Measurements from ENCODE around the gene ORM1. TPM values are rescaled to one million over a fixed set of nuclear protein-coding genes. Genes with fewer than 3 reads are reported as not detected.

The ORM1 gene
- total RNA-seq, 2 donors from 2014 or later: 43.8 TPM; not detected in 1

GRCh38 chr9:114312513-114312875, 10.4 kb upstream of the ORM1 start:
- ATAC-seq (no peak), DNase-seq (peak in 3 of 4 donors; percentile 1 to 3 (median 3))
- no peak overlapping the region for H3K27ac ChIP-seq
- H3K4me3 ChIP-seq: no peak overlapping the region
- no peaks in the 10 kb centered on the region for H3K9me3 ChIP-seq
- H3K4me1 ChIP-seq: peaks cover 12% of the 10 kb centered on the region
- no peaks in the 10 kb centered on the region for H3K36me3 ChIP-seq (replicated peaks in 1 of 2; ENCODE audit: insufficient read depth in 1 of 2, low read depth in 2 of 2)
- WGBS, 2 donors: 69 to 84% methylated on average over 8 of the region's 8 CpGs
- intact Hi-C loops (cut with DNase I): no loop called here
- TF ChIP-seq CTCF (IDR thresholded peaks at IDR 0.05) (no peak), POLR2A (IDR thresholded peaks at IDR 0.05) (no peak)
- no peaks in the 10 kb centered on the region for H3K27me3 ChIP-seq

- WGBS, 2 donors: 86 to 91% methylated on average over 8 of the region's 8 CpGs
- ATAC-seq: no peak
- Histone ChIP-seq H3K4me3 (no peak overlapping the region), H3K27ac (no peak overlapping the region), H3K36me3 (replicated peaks in 1 of 2; ENCODE audit: insufficient read depth in 1 of 2, low read depth in 2 of 2) (no peaks in the 10 kb centered on the region), H3K9me3 (no peaks in the 10 kb centered on the region), H3K27me3 (no peaks in the 10 kb centered on the region), H3K4me1 (peaks cover 12% of the 10 kb centered on the region)
- intact Hi-C loops (cut with DNase I): no loop called here
- no peak for TF ChIP-seq POLR2A (IDR thresholded peaks at IDR 0.05)
- TF ChIP-seq CTCF (IDR thresholded peaks at IDR 0.05): no peak
- peak in 1 of 4 donors; percentile 0 for DNase-seq
Measured at GRCh38 chr9:114313186-114313585, 9.7 kb upstream of the ORM1 start.

GRCh38 chr9:114314256-114314867, 8.5 kb upstream of the ORM1 start:
- Histone ChIP-seq H3K9me3 (no peaks in the 10 kb centered on the region), H3K4me1 (peaks cover 12% of the 10 kb centered on the region), H3K4me3 (no peak overlapping the region), H3K27ac (peak overlapping the region in 3 of 4 donors; percentile 34 to 54 (median 45)), H3K36me3 (replicated peaks in 1 of 2; ENCODE audit: insufficient read depth in 1 of 2, low read depth in 2 of 2) (no peaks in the 10 kb centered on the region), H3K27me3 (no peaks in the 10 kb centered on the region)
- no peak for TF ChIP-seq POLR2A (IDR thresholded peaks at IDR 0.05)
- ATAC-seq: peak; percentile 12
- WGBS, 2 donors: 79 to 81% methylated on average over 7 of the region's 7 CpGs
- peak in 3 of 4 donors; percentile 0 to 4 (median 1) for DNase-seq
- intact Hi-C loops (cut with DNase I): no loop called here

- WGBS, 2 donors: 70 to 74% methylated on average over 8 of the region's 8 CpGs
- intact Hi-C loops (cut with DNase I): no loop called here
- Histone ChIP-seq H3K9me3 (no peaks in the 10 kb centered on the region), H3K4me3 (no peak overlapping the region), H3K27ac (peak overlapping the region in 3 of 4 donors; percentile 34 to 54 (median 45)), H3K4me1 (peaks cover 12% of the 10 kb centered on the region), H3K36me3 (replicated peaks in 1 of 2; ENCODE audit: insufficient read depth in 1 of 2, low read depth in 2 of 2) (no peaks in the 10 kb centered on the region), H3K27me3 (no peaks in the 10 kb centered on the region)
- peak; percentile 32 to 71 (median 56) for DNase-seq
- no peak for TF ChIP-seq CTCF (IDR thresholded peaks at IDR 0.05)
- TF ChIP-seq POLR2A (IDR thresholded peaks at IDR 0.05): no peak
- peak; percentile 84 for ATAC-seq
Measured at GRCh38 chr9:114314881-114315722, 7.8 kb upstream of the ORM1 start.

- intact Hi-C loops (cut with DNase I): no loop called here
- no peaks in the 10 kb centered on the region for H3K9me3 ChIP-seq
- no peak for TF ChIP-seq POLR2A (IDR thresholded peaks at IDR 0.05)
Measured at GRCh38 chr9:114315723-114316363, 7.1 kb upstream of the ORM1 start.

More at GRCh38 chr9:114315723-114316363, 7.1 kb upstream of the ORM1 start:
- Histone ChIP-seq H3K4me3 (no peak overlapping the region), H3K27ac (peak overlapping the region in 1 of 4 donors; percentile 54), H3K36me3 (replicated peaks in 1 of 2; ENCODE audit: insufficient read depth in 1 of 2, low read depth in 2 of 2) (no peaks in the 10 kb centered on the region), H3K27me3 (no peaks in the 10 kb centered on the region), H3K4me1 (peaks cover 12% of the 10 kb centered on the region)
- WGBS, 2 donors: 66 to 77% methylated on average over 8 of the region's 8 CpGs
- DNase-seq: peak in 1 of 4 donors; percentile 4
- no peak for ATAC-seq
